Lower leg skin (tissue), 4 donors: ENCODE measurements around the gene ANKS4B. TPM values are rescaled to one million over a fixed set of nuclear protein-coding genes. Genes with fewer than 3 reads are reported as not detected.

Source experiments
- DNase-seq, 2 donors: peaks; one replicate each; pipeline ENCODE4 v3.0.0-alpha.2; 2019; ENCODE audit warnings: low spot score in 2 of 2
- H3K4me3 ChIP-seq: fragments of 200-600 bp; sonication (generic); 2 replicates; pipeline ENCODE4 v1.5.1; 2017; ENCODE audit warnings: mild to moderate bottlenecking, low read depth; ENCODE audit not compliant: poor library complexity, severe bottlenecking
- POLR2A ChIP-seq, 2 donors: fragments of 450-650 bp; IDR thresholded peaks; one replicate each; pipeline ENCODE4 v1.6.1; 2016 to 2017; ENCODE audit warnings: antibody characterized with exemption in 2 of 2, mild to moderate bottlenecking in 1 of 2, moderate library complexity in 1 of 2
- WGBS, 2 donors: methylation state at CpG; one replicate each; pipeline ENCODE4 v1.1.5; 2018; 5-methylcytosine and 5-hydroxymethylcytosine counted together
- intact Hi-C: fragments of 100-400 bp; cut with DNase I; formaldehyde crosslinking; loops from one replicate; pipeline ENCODE4 v1.15.0; 2023; ENCODE audit warnings: low total_unique reads
- total RNA-seq, 4 donors: library from RNA; depleted of rRNA; stranded (reverse); fragments of >200 nt; gene quantifications; one replicate each; pipeline ENCODE4 v1.1.0, GENCODE V29; 2016
- TF ChIP-seq, protein P1 (sequence below), 3 donors: fragments of 450-650 bp; IDR thresholded peaks; one replicate each; pipeline ENCODE4 v1.5.1; 2016; ENCODE audit warnings: antibody characterized with exemption in 3 of 3, mild to moderate bottlenecking in 3 of 3, moderate library complexity in 2 of 3

Gene ANKS4B
- total RNA-seq, 4 donors from 2014 or later = 0.13 TPM; not detected in 3

DNA sequence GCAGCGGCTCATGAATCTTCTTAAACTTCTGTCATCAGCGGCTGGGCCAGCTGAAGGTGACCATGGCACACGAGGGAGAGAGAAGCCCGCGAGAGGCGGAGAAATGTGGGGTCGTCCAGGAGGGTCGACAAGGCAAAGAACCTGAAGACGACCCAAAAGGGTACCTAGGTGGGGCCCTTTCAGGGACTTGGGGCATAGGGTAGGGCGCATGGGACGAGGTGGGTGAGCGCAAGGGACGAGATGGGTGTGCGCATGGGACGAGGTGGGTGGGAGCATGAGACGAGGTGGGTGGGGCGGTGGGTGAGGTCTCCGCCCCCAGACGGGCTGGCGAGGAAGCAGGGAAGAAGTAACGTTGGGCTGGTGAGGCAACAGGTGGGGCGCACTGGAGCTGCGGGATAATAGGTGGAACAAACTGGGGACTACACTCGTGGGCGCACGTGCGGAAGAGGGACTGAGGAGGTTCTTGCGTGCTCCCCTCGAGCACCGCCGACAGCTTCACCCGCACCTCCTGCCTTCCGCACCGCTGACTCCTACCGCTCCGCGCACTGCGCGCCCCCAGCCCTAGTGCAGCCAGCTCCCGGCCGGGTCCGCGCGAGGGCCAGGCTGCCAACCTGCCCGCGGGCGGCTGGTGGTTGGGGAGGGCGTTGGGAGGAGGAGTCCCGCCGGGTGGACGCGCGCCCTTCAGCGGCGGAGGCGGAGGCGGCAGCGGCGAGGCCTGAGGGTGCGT is 67.8 kb downstream of the ANKS4B start:
- DNase-seq = peak; percentile 88 to 97
- TF ChIP-seq POLR2A (IDR thresholded peaks at IDR 0.05) = no peak
- TF ChIP-seq, protein P1, sequence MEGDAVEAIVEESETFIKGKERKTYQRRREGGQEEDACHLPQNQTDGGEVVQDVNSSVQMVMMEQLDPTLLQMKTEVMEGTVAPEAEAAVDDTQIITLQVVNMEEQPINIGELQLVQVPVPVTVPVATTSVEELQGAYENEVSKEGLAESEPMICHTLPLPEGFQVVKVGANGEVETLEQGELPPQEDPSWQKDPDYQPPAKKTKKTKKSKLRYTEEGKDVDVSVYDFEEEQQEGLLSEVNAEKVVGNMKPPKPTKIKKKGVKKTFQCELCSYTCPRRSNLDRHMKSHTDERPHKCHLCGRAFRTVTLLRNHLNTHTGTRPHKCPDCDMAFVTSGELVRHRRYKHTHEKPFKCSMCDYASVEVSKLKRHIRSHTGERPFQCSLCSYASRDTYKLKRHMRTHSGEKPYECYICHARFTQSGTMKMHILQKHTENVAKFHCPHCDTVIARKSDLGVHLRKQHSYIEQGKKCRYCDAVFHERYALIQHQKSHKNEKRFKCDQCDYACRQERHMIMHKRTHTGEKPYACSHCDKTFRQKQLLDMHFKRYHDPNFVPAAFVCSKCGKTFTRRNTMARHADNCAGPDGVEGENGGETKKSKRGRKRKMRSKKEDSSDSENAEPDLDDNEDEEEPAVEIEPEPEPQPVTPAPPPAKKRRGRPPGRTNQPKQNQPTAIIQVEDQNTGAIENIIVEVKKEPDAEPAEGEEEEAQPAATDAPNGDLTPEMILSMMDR (IDR thresholded peaks at IDR 0.05) = peak in 1 of 3 donors; percentile 8
- intact Hi-C loops = no loop called here
- 0 to 1% methylated on average over 34 to 47 of the region's 60 CpGs for WGBS, 2 donors
- H3K4me3 ChIP-seq = peak overlapping the region; percentile 71

DNA sequence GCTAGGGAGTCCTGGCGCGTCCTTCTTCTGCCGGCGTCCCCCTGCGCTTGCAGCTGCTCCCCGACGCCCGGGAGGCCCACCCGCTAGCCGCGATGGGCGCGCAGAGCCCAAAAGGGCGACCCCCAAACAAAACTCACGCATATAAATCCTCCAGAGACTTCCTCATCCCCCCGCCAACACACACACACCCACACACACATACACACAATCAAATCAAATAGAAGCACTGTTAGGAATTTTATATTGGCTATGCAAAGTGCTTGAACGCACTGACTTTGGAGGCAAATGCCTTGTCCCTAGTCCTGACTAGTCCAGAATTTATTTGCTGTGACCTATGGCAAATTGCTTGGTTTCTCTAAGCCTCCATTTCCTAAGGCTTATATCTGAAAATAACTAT is 68.4 kb downstream of the ANKS4B start:
- DNase-seq = no peak
- peak overlapping the region; percentile 71 for H3K4me3 ChIP-seq
- intact Hi-C loops = no loop called here
- WGBS, 2 donors = 1 to 4% methylated on average over 14 to 17 of the region's 17 CpGs
- TF ChIP-seq, protein P1 (IDR thresholded peaks at IDR 0.05) = no peak
- TF ChIP-seq POLR2A (IDR thresholded peaks at IDR 0.05) = no peak

DNA sequence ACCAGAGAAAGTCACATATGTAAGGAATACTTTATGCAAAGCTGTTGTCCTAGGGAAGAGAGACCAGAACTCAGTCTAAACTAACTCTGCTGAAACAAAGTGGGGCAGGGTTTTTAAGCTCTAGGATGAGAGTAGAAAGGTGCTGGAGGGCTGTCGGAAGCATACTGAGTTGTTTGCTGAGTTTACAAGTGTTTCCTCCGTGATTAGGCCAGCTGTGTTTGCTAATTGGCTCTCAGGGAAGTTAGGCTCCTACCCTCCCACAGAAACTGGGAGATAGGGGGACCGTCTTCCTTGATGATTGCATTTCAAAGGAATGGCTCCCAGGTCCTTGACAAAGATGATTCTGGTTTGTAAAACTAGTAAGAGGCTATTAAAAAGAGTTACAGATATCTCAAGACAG is 69.0 kb downstream of the ANKS4B start:
- DNase-seq = no peak
- 37 to 40% methylated on average over 3 of the region's 3 CpGs for WGBS, 2 donors
- H3K4me3 ChIP-seq = no peak overlapping the region
- TF ChIP-seq, protein P1 (IDR thresholded peaks at IDR 0.05) = no peak
- TF ChIP-seq POLR2A (IDR thresholded peaks at IDR 0.05) = no peak
- intact Hi-C loops = no loop called here

DNA sequence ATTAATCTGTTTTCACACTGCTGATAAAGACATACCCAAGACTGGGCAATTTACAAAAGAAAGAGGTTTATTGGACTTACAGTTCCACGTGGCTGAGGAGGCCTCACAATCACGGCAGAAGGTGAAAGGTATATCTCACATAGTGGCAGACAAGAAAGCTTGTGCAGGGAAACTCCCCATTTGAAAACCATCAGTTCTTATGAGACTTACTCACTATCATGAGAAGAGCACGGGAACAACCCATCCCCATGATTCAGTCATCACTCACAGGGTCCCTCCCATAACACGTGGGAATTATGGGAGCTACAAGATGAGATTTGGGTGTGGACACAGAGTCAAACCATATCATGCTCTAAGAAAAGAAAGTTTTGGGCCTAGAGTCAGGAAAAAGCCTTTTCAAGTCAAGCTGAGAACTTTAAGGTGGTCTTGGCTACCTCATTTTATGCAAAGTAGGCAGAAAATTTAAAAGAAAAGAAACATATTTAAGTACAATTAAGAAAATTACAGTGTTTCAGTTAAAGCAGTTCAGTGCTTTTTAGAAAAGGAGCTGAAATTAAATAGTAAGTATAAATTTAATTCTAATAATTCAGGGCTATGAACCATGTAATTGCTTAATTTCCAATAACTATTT is 69.5 kb downstream of the ANKS4B start:
- 18 to 38% methylated on average over 4 of the region's 4 CpGs for WGBS, 2 donors
- TF ChIP-seq, protein P1 (IDR thresholded peaks at IDR 0.05) = no peak
- no peak for TF ChIP-seq POLR2A (IDR thresholded peaks at IDR 0.05)
- intact Hi-C loops = no loop called here
- peak in 1 of 2 donors; percentile 75 for DNase-seq
- H3K4me3 ChIP-seq = no peak overlapping the region

Other genes starting within 250 kb of the ANKS4B start
- gene DNAH3, start 82.9 kb upstream of the ANKS4B start, total RNA-seq = 1 to 10 TPM in 3 of 4 donors, under 1 TPM in 1; 0.72 to 1.8 (median 1.4) TPM
- 100 to 1,000 TPM; 188 to 208 (median 200) TPM for gene LDAF1, start 75.0 kb upstream of the ANKS4B start, total RNA-seq
- gene ZP2, start 22.1 kb upstream of the ANKS4B start, total RNA-seq = under 1 TPM in 1 of 4 donors, not detected in 3; 0.32 TPM
- gene CRYM, start 44.6 kb downstream of the ANKS4B start, total RNA-seq = 1 to 10 TPM; 1.5 to 2.8 (median 2.2) TPM